GM06990 (cell line): ENCODE data around the gene PSME2.

Experiments
- DNase-seq: peaks from one replicate; pipeline ENCODE4 v3.0.0-alpha.2; 2011; ENCODE audit not compliant: insufficient read length; ENCODE audit errors: extremely low read depth
- H3K27me3 ChIP-seq: replicated peaks from 2 replicates; pipeline ENCODE4 v1.6.0; 2011; ENCODE audit warnings: low read length; ENCODE audit not compliant: control insufficient read depth, insufficient read depth
- H3K36me3 ChIP-seq: 2 replicates; pipeline ENCODE4 v1.5.1; 2011; ENCODE audit warnings: low read length; ENCODE audit not compliant: control insufficient read depth, insufficient read depth
- H3K4me3 ChIP-seq: replicated peaks from 2 replicates; pipeline ENCODE4 v1.5.1; 2011; ENCODE audit warnings: low read depth, mild to moderate bottlenecking, control low read depth, low read length
- CTCF ChIP-seq: IDR thresholded peaks from 2 replicates; pipeline ENCODE4 v1.5.1; 2011; ENCODE audit warnings: low read length, control low read depth, mild to moderate bottlenecking, inconsistent platforms; ENCODE audit not compliant: insufficient read depth, poor library complexity, severe bottlenecking

The PSME2 gene

DNA sequence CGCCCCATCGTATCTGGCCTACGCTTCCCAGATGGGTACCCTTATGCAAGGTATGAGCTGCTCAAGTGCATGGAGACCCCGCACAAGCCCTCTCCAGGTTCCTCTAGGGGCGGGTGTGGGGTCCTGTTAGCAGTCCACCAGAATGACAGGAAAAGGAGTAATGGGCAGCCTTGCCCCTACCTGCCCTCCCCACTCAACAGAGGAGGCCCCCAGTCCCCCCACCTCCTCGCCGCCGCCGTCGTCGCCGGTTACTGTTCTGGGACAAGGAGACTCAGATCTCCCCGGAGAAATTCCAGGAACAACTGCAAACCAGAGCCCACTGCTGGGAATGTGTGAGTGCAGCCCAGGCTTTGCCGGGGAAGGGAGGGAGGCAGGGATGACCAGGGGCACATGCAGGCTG, 31.5 kb upstream of the PSME2 start:
- Histone ChIP-seq H3K27me3 (no peaks in the 10 kb centered on the region), H3K4me3 (no peak overlapping the region), H3K36me3 (peaks cover 52% of the 10 kb centered on the region)
- no peak for DNase-seq
- no peak for TF ChIP-seq CTCF

DNA sequence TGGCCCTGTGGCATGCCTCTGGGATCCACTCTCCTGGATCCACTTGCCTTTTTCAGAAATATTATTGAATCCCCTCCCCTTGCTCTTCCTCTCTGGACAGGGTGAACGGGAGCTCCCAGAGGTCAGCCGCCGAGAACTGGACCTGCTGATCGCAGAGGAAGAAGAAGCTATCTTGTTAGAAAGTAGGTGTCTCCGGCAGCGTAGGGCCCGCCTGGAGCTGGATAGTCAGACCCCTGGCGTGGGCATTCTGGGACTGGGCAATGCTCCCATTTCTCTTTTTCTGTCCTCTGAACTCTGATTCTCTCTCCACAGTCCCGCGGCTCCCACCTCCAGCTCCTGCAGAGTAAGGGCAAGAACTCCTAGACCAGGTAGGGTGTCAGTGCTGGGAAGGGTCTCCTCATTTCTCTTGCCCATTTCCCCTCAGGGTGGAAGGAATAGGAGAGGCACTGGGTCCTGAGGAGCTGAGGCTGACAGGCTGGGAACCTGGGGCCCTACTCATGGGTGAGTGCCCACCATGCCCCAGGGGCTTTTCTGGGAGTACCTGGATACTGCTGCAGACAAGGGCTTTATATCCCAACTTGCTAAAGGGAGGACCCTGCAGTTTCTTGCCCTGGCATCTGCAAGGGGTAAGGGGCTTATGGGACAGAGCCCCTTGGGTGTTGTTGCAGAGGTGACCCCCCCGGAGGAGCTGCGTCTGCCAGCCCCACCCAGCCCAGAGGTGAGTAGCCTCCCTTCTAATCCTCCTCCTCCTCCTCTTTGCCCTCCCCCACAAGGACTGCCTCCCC, 30.8 kb upstream of the PSME2 start:
- no peaks in the 10 kb centered on the region for H3K27me3 ChIP-seq
- peaks cover 48% of the 10 kb centered on the region for H3K36me3 ChIP-seq
- H3K4me3 ChIP-seq: no peak overlapping the region
- no peak for DNase-seq
- TF ChIP-seq CTCF: no peak

- H3K36me3 ChIP-seq: peaks cover 45% of the 10 kb centered on the region
- no peaks in the 10 kb centered on the region for H3K27me3 ChIP-seq
- TF ChIP-seq CTCF: no peak
- DNase-seq: no peak
- no peak overlapping the region for H3K4me3 ChIP-seq
Measured at GRCh38 chr14:24176599-24176998, 30.2 kb upstream of the PSME2 start.

- no peak for TF ChIP-seq CTCF
- Histone ChIP-seq H3K4me3 (peak overlapping the region; percentile 68), H3K36me3 (peaks cover 23% of the 10 kb centered on the region), H3K27me3 (no peaks in the 10 kb centered on the region)
- no peak for DNase-seq
Measured at GRCh38 chr14:24172871-24173281, 26.5 kb upstream of the PSME2 start.

DNA sequence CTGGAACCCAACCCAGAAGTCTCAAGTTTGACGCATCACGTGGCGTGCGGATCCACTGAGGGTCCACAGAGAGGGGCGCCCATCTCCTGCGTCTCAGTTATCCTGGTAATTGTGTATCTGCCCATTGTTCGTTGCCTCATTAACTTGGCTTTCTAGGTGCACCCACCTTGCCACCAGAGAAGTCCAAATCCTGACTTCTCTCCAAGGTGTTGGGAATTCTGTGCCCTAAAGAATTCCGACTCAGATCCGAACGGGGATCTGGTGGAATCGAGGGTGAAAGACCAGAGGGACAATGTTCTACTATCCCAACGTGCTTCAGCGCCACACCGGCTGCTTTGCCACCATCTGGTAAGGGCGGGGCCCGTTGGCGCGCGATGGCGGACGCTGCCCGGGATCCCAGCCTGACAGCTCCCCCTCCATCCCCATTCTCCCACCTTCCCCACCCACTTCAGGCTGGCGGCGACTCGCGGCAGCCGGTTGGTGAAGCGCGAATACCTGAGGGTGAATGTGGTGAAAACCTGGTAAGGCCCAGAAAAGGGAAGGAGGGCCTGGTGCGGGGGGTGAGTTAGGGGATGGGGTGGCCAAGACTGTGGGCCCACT, 26.0 kb upstream of the PSME2 start:
- DNase-seq: no peak
- Histone ChIP-seq H3K27me3 (no peaks in the 10 kb centered on the region), H3K36me3 (peaks cover 24% of the 10 kb centered on the region), H3K4me3 (peak overlapping the region; percentile 68)
- no peak for TF ChIP-seq CTCF
